ENCODE results near the gene MYEOV. TPM values are rescaled to one million over a fixed set of nuclear protein-coding genes. Genes with fewer than 3 reads are reported as not detected.

The MYEOV gene
- total RNA-seq, 1 experiment from 2014 or later: 13.6 TPM

DNA sequence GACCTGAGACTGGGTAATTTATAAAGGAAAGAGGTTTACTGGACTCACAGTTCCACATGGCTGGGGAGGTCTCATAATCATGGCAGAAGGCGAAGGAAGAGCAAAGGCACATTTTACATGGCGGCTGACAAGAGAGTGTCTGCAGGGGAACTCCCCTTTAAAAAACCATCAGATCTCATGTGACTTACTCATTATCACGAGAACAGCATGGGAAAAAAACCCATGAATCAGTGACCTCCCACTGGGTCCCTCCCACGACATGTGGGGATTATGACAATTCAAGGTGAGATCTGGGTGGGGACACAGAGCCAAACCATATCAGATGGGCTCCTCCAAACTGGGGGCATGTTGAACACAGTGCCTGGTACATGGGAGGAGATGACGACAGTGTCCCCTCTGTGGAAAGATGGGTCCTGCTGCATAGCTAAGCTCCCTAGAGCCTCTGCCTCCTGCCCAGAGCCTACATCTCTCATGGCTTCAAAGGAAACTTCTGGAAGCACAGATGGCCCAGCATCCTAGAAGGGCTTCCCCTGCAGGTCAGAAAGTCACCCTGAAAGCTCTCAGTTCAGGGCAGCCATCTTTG lies 46.1 kb downstream of the MYEOV start:
- DNase-seq (ENCODE audit: low read depth): no peak

- DNase-seq (ENCODE audit: low read depth): no peak
Observed at GRCh38 chr11:69342588-69343330, 48.8 kb downstream of the MYEOV start.

GRCh38 chr11:69343401-69344321 lies 49.7 kb downstream of the MYEOV start:
- DNase-seq (ENCODE audit: low read depth): no peak

DNA sequence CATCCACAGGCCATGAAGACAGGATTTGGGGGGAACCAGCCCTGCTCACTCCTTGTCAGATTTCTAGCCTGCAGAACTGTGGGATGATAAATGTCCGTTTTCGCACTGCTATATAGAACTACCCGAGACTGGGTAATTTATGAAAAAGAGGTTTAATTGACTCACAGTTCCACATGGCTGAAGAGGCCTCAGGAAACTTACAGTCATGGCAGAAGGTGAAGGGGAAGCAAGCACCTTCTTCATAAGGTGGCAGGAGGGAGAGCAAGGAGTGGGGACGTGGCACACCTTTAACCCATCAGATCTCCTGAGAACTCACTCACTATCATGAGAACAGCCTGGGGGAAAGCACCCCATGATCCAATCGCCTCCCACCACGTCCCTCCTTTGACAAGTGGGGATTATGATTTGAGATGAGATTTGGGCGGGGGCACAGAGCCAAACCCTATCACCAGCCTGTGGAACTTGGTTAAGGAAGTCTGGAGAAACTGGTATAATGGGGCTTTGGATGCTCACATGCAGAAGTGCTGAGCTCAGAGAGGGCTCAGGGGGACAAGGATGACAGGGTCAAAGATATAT lies 50.7 kb downstream of the MYEOV start:
- no peak for DNase-seq (ENCODE audit: low read depth)

Other genes starting within 250 kb of the MYEOV start
- gene TPCN2, start 245.2 kb upstream of the MYEOV start, total RNA-seq (2014; rRNA removed; shearing (Covaris generic)): 3.3 TPM in 2 replicates
- gene SMIM38, start 138.2 kb upstream of the MYEOV start, total RNA-seq (2014; rRNA removed; shearing (Covaris generic)): not detected in 2 replicates
- gene LINC01488, start 187.5 kb downstream of the MYEOV start, total RNA-seq (2014; rRNA removed; shearing (Covaris generic)): not detected in 2 replicates

All from Daoy (cell line).